ENCODE results near the gene SPRR1A.
"Not testable (repeated sequence)": the region's sequence is repeated elsewhere in the genome, so short reads cannot be mapped to it uniquely, and the experiment has no call there.

The SPRR1A gene

GRCh38 chr1:152972196-152972886 lies 11.5 kb upstream of the SPRR1A start:
- no peak for DNase-seq (ENCODE audit: low read depth in 3 of 3)

GRCh38 chr1:152976688-152977087 lies 7.2 kb upstream of the SPRR1A start:
- DNase-seq (ENCODE audit: low read depth in 3 of 3): no peak

GRCh38 chr1:152977614-152978013 lies 6.3 kb upstream of the SPRR1A start:
- no peak for DNase-seq (ENCODE audit: low read depth in 3 of 3)

- no peak for DNase-seq (ENCODE audit: low read depth in 3 of 3)
These were observed 3.2 kb upstream of the SPRR1A start for GRCh38 chr1:152980676-152981075.

- no peak for DNase-seq (ENCODE audit: low read depth in 3 of 3)
These were observed 2.6 kb upstream of the SPRR1A start for GRCh38 chr1:152981146-152981871.

GRCh38 chr1:152982076-152982475 lies 1.8 kb upstream of the SPRR1A start:
- DNase-seq (ENCODE audit: low read depth in 3 of 3): no peak

- no peak for DNase-seq (ENCODE audit: low read depth in 3 of 3)
These were observed 647 bp upstream of the SPRR1A start for GRCh38 chr1:152983234-152983633.

GRCh38 chr1:152986578-152986977 lies 2.7 kb downstream of the SPRR1A start:
- DNase-seq (ENCODE audit: low read depth in 3 of 3): no peak

GRCh38 chr1:152993186-152993585 lies 9.3 kb downstream of the SPRR1A start:
- no peak for DNase-seq (ENCODE audit: low read depth in 3 of 3)

- DNase-seq (ENCODE audit: low read depth in 3 of 3): no peak
These were observed 12.0 kb downstream of the SPRR1A start for GRCh38 chr1:152995842-152996241.

GRCh38 chr1:152996633-152997400 lies 12.9 kb downstream of the SPRR1A start:
- no peak for DNase-seq (ENCODE audit: low read depth in 3 of 3)

GRCh38 chr1:152997901-152998300 lies 14.0 kb downstream of the SPRR1A start:
- DNase-seq (ENCODE audit: low read depth in 3 of 3): no peak

GRCh38 chr1:152998476-152998875 lies 14.6 kb downstream of the SPRR1A start:
- DNase-seq (ENCODE audit: low read depth in 3 of 3): no peak

GRCh38 chr1:152999818-153000217 lies 15.9 kb downstream of the SPRR1A start:
- no peak for DNase-seq (ENCODE audit: low read depth in 3 of 3)

GRCh38 chr1:153000294-153000693 lies 16.4 kb downstream of the SPRR1A start:
- DNase-seq (ENCODE audit: low read depth in 3 of 3): no peak

GRCh38 chr1:153001382-153001781 lies 17.5 kb downstream of the SPRR1A start, which contains the start of gene SPRR3:
TSS of gene SPRR3 (plus strand) at chr1:153001749. CDS start at chr1:153003021, 1,272 bp downstream.
- no peak for DNase-seq (ENCODE audit: low read depth in 3 of 3)

- not testable (repeated sequence) for DNase-seq (ENCODE audit: low read depth in 3 of 3)
These were observed 27.4 kb downstream of the SPRR1A start for GRCh38 chr1:153011235-153011758.

GRCh38 chr1:153021829-153022228 lies 37.9 kb downstream of the SPRR1A start:
- DNase-seq (ENCODE audit: low read depth in 3 of 3): not testable (repeated sequence)

GRCh38 chr1:153022340-153022739 lies 38.5 kb downstream of the SPRR1A start:
- DNase-seq (ENCODE audit: low read depth in 3 of 3): not testable (repeated sequence)

- DNase-seq (ENCODE audit: low read depth in 3 of 3): no peak
These were observed 39.2 kb downstream of the SPRR1A start for GRCh38 chr1:153023109-153023508.

- no peak for DNase-seq (ENCODE audit: low read depth in 3 of 3)
These were observed 40.5 kb downstream of the SPRR1A start for GRCh38 chr1:153024413-153024812.

GRCh38 chr1:153025797-153026196 lies 41.9 kb downstream of the SPRR1A start:
- DNase-seq (ENCODE audit: low read depth in 3 of 3): no peak
